Fibroblast of pulmonary artery (primary cell): ENCODE results near the gene GRIA4.

ENCODE experiments used
- DNase-seq: peaks from one replicate; pipeline ENCODE4 v3.0.0-alpha.2; 2010; ENCODE audit warnings: low read depth
- H3K4me3 ChIP-seq: replicated peaks from 2 replicates; pipeline ENCODE4 v1.5.1; 2011; ENCODE audit warnings: low read depth, mild to moderate bottlenecking, control low read depth, low read length, moderate library complexity
- TF ChIP-seq, protein P1 (sequence below): IDR thresholded peaks from 2 replicates; pipeline ENCODE4 v1.5.1; 2011; ENCODE audit warnings: mild to moderate bottlenecking, control low read depth, low read length, inconsistent platforms; ENCODE audit errors: missing control alignments

Gene GRIA4

DNA sequence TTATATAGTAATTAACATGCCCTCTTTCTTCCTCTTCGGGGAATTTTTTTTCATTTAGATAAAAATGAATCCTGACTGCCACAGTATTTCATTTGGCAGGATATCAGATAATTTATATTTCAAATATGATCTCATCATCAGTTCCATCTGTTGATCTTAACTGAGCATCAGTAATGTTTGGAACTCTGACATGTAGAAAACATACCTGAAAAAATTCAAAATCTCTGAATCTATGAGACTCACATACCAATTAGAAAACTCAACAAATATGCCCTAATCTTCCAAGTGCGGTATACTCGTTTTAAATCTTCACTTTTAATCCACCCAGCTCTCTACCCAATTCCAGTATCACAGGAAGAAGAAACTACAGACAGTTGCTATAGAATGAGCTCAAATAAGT, 250.2 kb downstream of the GRIA4 start:
- TF ChIP-seq, protein P1, sequence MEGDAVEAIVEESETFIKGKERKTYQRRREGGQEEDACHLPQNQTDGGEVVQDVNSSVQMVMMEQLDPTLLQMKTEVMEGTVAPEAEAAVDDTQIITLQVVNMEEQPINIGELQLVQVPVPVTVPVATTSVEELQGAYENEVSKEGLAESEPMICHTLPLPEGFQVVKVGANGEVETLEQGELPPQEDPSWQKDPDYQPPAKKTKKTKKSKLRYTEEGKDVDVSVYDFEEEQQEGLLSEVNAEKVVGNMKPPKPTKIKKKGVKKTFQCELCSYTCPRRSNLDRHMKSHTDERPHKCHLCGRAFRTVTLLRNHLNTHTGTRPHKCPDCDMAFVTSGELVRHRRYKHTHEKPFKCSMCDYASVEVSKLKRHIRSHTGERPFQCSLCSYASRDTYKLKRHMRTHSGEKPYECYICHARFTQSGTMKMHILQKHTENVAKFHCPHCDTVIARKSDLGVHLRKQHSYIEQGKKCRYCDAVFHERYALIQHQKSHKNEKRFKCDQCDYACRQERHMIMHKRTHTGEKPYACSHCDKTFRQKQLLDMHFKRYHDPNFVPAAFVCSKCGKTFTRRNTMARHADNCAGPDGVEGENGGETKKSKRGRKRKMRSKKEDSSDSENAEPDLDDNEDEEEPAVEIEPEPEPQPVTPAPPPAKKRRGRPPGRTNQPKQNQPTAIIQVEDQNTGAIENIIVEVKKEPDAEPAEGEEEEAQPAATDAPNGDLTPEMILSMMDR = no peak
- DNase-seq = no peak
- no peak overlapping the region for H3K4me3 ChIP-seq

DNA sequence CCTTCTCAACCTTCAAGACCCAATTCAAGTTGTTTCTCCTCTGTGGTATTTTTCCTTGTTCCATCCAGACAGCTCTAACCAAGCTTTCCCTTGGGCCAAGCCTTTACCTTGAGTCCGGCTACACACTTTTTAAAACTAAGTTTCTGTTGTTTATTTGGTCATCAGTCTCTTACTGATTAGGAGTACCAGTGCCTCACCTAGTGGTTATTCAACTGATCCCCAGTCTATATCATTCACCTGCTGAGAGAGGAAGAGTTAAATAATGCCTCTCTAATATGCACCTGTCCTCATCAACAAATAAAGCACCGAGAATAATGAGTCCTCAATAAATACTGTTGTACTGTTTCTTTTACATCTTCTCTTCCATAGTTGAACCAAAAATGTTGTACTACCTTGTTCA, 251.4 kb downstream of the GRIA4 start:
- no peak overlapping the region for H3K4me3 ChIP-seq
- DNase-seq = peak; percentile 13
- TF ChIP-seq, protein P1 = peak; percentile 29

DNA sequence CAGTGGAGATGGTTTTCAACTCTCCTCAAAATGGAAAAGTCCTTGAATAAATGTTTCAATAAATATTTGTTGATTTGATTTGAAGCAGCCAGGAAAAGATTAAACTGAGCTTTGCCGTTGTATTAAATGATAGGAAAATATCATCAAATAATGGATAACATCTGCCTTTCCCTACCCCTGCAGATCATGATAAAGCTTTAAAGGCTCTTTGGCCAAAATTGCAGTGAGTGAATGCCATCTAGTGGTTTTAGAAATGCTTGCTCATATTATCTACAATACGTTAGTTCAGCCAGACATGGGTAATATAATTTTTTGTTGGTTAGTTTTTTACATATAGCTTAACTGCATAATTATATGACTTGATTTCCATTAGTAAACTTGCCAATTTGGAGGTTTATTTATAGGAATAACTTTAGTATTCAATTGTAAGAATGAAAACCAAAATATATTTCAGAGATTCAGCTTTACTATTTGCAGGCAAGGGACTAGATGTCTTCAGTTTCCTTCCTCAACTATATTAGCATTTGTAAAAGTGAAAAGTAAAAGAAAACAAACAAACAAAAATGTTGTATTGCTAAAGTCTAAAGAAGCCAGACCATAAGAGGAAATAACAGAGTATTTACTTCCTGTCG, 253.0 kb downstream of the GRIA4 start:
- DNase-seq = peak; percentile 75
- TF ChIP-seq, protein P1 = peak; percentile 66
- H3K4me3 ChIP-seq = no peak overlapping the region

DNA sequence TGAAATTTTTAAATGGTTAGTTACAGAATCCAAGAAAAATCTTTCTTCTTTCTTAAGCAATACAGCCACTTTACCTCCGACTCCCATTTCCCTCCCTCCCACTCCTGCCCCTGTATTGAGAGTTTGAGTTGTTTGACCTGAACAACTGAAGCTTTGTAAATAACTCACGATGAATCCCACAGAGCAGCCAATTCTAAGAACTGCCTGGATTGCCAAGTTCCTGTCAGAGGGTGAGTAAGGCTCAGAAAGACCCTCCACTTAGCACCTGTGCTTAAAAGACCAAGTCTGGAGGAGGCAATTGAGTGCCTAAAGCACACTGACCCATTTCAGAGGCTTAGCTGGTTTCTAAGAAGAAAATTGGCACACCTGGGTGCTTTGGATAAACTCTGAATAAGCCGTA, 253.7 kb downstream of the GRIA4 start:
- TF ChIP-seq, protein P1 = no peak
- DNase-seq = no peak
- H3K4me3 ChIP-seq = no peak overlapping the region

DNA sequence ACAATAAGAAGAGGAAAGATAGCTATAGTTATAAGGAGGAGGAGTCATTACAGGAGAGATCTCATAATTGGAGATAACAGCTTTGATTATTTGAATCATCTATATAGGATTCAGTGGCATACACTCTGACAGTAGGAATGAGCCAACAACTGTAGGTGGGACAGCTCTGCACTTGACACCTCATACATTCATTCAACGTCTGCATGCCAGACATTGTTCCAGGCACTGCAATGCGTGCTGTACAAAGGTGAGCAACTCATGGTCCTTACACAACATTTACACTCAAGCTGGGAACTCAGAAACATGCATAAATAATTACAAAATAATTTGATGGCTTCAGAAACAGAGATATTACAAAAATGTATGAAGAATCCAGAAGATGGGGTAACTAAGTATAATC, 257.9 kb downstream of the GRIA4 start:
- H3K4me3 ChIP-seq = no peak overlapping the region
- TF ChIP-seq, protein P1 = no peak

DNA sequence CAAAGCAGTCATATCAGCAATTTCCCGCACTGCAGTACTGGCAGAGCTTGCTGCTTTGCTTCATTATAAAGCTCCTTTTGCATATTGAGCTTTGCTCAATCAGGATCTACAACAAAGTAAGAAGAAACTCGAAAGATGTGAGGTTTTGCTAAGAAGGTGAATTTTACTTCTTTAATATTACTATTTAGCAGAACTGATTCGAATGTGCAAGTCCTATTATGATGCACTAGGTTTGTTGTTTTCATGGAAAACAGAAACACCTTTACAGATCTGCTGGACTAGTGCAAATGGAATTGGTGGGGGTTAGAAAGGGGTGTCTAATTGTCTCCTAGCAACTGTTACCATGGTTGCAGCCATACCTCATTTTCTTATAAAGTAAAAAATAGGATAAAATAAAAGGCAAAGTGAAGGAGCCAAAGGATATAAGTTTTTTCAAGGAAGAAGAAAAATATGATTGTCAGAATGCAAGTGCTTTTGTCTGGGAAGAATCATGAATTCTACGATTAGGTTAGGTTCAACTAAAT, 259.0 kb downstream of the GRIA4 start:
- TF ChIP-seq, protein P1 = no peak
- H3K4me3 ChIP-seq = no peak overlapping the region
- no peak for DNase-seq

More for the DNA sequence above, 257.9 kb downstream of the GRIA4 start:
- no peak for DNase-seq
